Adrenal gland (tissue), 12 donors: Measurements from ENCODE around the gene PTGR2. TPM values are rescaled to one million over a fixed set of nuclear protein-coding genes. Genes with fewer than 3 reads are reported as not detected.

Experiments
- polyA plus RNA-seq, 3 donors: library from polyadenylated mRNA; stranded (reverse); fragments of 200-250 nt in 2 of 3; fragments of 350-450 nt in 1 of 3; fragmentation: Illumina TruSeq in 1 of 3; extraction: RNeasy Lipid Tissue Mini Kit (QIAGEN cat#74804) in 1 of 3; gene quantifications; one replicate each; pipeline ENCODE4 v1.2.3, GENCODE V29; 2013 to 2014
- small RNA-seq, 2 donors: library from RNA; depleted of rRNA; stranded (forward); fragments of <200 nt; gene quantifications; one replicate each; pipeline ENCODE3, GENCODE V24; 2016
- total RNA-seq, 9 donors: library from RNA; depleted of rRNA in 4 of 9; stranded (reverse); fragments of >200 nt in 4 of 9; fragments of 120-200 nt in 1 of 9; fragmentation: NEBNext Ultra II Directional in 1 of 9; extraction: Animal tissue kit (Norgen Biotek cat#: 25700) in 1 of 9; gene quantifications; one replicate each; pipeline versions ENCODE4 v1.1.0 to v1.2.4, GENCODE V29; 2013 to 2023
- donor health status: healthy with polysubstance abuse.
- donor health status: Bipolar disorder and iron deficiency.
- donor health status: DM: yes; HTN: yes; CAD: no.
- donor health status: DM: no; HTN: no; CAD: no.
- donor health status: DM: no; HTN: no; CAD: no.
- donor health status: DM: yes; HTN: yes; CAD: no.

Gene PTGR2
- total and polyA plus RNA-seq, 12 donors: 8.8 to 43.7 (median 17.3) TPM

Small RNA genes lying within 50 kb of the gene (small RNA-seq; reads per million reads assigned to genes)
- 0 reads per million in 2 donors for gene AC005520.4
- gene RF00019: 0 reads per million in 2 donors

Other genes with a start within 250 kb of the PTGR2 start
- gene ACOT6, start 239.3 kb upstream of the PTGR2 start, total RNA-seq: not detected
- under 1 TPM in 1 of 3 donors, not detected in 2; 0.17 TPM for gene ACOT6, start 239.3 kb upstream of the PTGR2 start, polyA plus RNA-seq
- gene DNAL1, start 206.8 kb upstream of the PTGR2 start, total RNA-seq: 10 to 100 TPM in 7 of 9 donors, 1 to 10 TPM in 2; 5.1 to 20.2 (median 14.6) TPM
- 10 to 100 TPM in 1 of 3 donors, 1 to 10 TPM in 2; 3.6 to 24.2 (median 6.5) TPM for gene DNAL1, start 206.8 kb upstream of the PTGR2 start, polyA plus RNA-seq
- gene PNMA1, start 137.4 kb upstream of the PTGR2 start, total RNA-seq: 10 to 100 TPM; 15.0 to 74.6 (median 34.3) TPM
- gene PNMA1, start 137.4 kb upstream of the PTGR2 start, polyA plus RNA-seq: 10 to 100 TPM; 14.4 to 52.5 (median 16.7) TPM
- 10 to 100 TPM; 30.6 to 79.5 (median 56.9) TPM for gene ZNF410, start 35.0 kb downstream of the PTGR2 start, total RNA-seq
- gene ZNF410, start 35.0 kb downstream of the PTGR2 start, polyA plus RNA-seq: 10 to 100 TPM; 49.8 to 57.8 (median 52.0) TPM
- gene FAM161B, start 98.3 kb downstream of the PTGR2 start, total RNA-seq: 10 to 100 TPM in 6 of 9 donors, 1 to 10 TPM in 3; 7.2 to 25.2 (median 12.6) TPM
- gene FAM161B, start 98.3 kb downstream of the PTGR2 start, polyA plus RNA-seq: 10 to 100 TPM in 1 of 3 donors, 1 to 10 TPM in 2; 4.1 to 11.1 (median 5.2) TPM
- 100 to 1,000 TPM in 1 of 9 donors, 10 to 100 TPM in 8; 51.1 to 144 (median 69.8) TPM for gene COQ6, start 98.5 kb downstream of the PTGR2 start, total RNA-seq
- 10 to 100 TPM; 37.4 to 63.7 (median 54.2) TPM for gene COQ6, start 98.5 kb downstream of the PTGR2 start, polyA plus RNA-seq
- gene ENTPD5, start 167.5 kb downstream of the PTGR2 start, total RNA-seq: 10 to 100 TPM in 8 of 9 donors, 1 to 10 TPM in 1; 9.8 to 18.5 (median 13.8) TPM
- 10 to 100 TPM in 1 of 3 donors, 1 to 10 TPM in 2; 6.5 to 14.9 (median 9.5) TPM for gene ENTPD5, start 167.5 kb downstream of the PTGR2 start, polyA plus RNA-seq
- gene BBOF1, start 167.5 kb downstream of the PTGR2 start, total RNA-seq: 10 to 100 TPM in 1 of 9 donors, 1 to 10 TPM in 8; 1.4 to 29.3 (median 3.4) TPM
- gene BBOF1, start 167.5 kb downstream of the PTGR2 start, polyA plus RNA-seq: 10 to 100 TPM in 1 of 3 donors, 1 to 10 TPM in 2; 4.8 to 13.4 (median 7.9) TPM
- 10 to 100 TPM; 21.5 to 68.9 (median 37.4) TPM for gene ALDH6A1, start 232.6 kb downstream of the PTGR2 start, total RNA-seq
- gene ALDH6A1, start 232.6 kb downstream of the PTGR2 start, polyA plus RNA-seq: 10 to 100 TPM in 1 of 3 donors, 1 to 10 TPM in 2; 5.9 to 27.8 (median 8.3) TPM
- 10 to 100 TPM in 3 of 9 donors, 1 to 10 TPM in 6; 5.1 to 12.4 (median 8.0) TPM for gene LIN52, start 233.1 kb downstream of the PTGR2 start, total RNA-seq
- gene LIN52, start 233.1 kb downstream of the PTGR2 start, polyA plus RNA-seq: 10 to 100 TPM in 1 of 3 donors, 1 to 10 TPM in 2; 4.6 to 14.3 (median 6.5) TPM